IgD-negative memory B cell (primary cell): ENCODE data around the gene PRKCZ. TPM values are rescaled to one million over a fixed set of nuclear protein-coding genes. Genes with fewer than 3 reads are reported as not detected.
A peak's percentile ranks its signal among the peaks of the same experiment; 100 is the strongest.

Source experiments
- H3K27ac Mint-ChIP-seq, 3 donors: one replicate each; pipeline ENCODE4 v1.8.0; 2020 to 2022; ENCODE audit warnings: mild to moderate bottlenecking in 3 of 3, mixed read lengths in 3 of 3, moderate library complexity in 1 of 3
- H3K27me3 Mint-ChIP-seq: one replicate; pipeline ENCODE4 v1.8.0; 2021; ENCODE audit warnings: mixed read lengths
- H3K36me3 Mint-ChIP-seq: one replicate; pipeline ENCODE4 v1.8.0; 2020; ENCODE audit warnings: mild to moderate bottlenecking, mixed read lengths
- H3K4me1 Mint-ChIP-seq, 3 donors: one replicate each; pipeline ENCODE4 v1.8.0; 2020 to 2022; ENCODE audit warnings: mixed read lengths in 3 of 3, mild to moderate bottlenecking in 1 of 3
- H3K4me3 Mint-ChIP-seq, 4 donors: one replicate each; pipeline ENCODE4 v1.8.0; 2020 to 2022; ENCODE audit warnings: mild to moderate bottlenecking in 4 of 4, mixed read lengths in 4 of 4, moderate library complexity in 3 of 4
- H3K9me3 Mint-ChIP-seq, 3 donors: one replicate each; pipeline ENCODE4 v1.8.0; 2020 to 2021; ENCODE audit warnings: mixed read lengths in 3 of 3, mild to moderate bottlenecking in 1 of 3
- polyA plus RNA-seq: library from polyadenylated mRNA; unstranded; fragments of 300-500 nt; fragmentation: Illumina TruSeq; gene quantifications from one replicate; pipeline ENCODE4 v1.2.3, GENCODE V29; 2021

PRKCZ gene
- polyA plus RNA-seq, 1 donor from 2014 or later = 12.0 TPM

DNA sequence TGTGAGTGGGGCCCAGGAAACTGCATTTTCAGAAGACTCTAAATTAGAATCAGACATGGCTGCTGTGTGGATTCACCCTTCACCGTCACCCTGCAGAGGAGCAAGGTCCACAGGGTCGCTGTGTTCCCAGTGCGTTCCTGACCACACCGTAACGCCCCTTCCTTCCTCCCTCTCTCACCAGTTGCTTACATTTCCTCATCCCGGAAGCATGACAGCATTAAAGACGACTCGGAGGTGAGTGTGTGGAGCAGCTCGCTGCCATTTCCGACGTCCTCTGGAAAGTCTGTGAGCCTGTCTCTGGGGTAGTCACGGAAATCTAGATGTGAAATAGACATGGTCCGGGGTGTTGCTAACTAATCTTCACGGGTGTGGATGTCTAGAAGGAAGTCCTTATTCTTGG lies 98.5 kb downstream of the PRKCZ start:
- H3K9me3 Mint-ChIP-seq = no peaks in the 10 kb centered on the region
- H3K4me3 Mint-ChIP-seq = no peak overlapping the region
- H3K27ac Mint-ChIP-seq = peak overlapping the region in 1 of 3 donors; percentile 14
- H3K36me3 Mint-ChIP-seq = peaks cover 3% of the 10 kb centered on the region
- no peaks in the 10 kb centered on the region for H3K27me3 Mint-ChIP-seq
- no peaks in the 10 kb centered on the region for H3K4me1 Mint-ChIP-seq

DNA sequence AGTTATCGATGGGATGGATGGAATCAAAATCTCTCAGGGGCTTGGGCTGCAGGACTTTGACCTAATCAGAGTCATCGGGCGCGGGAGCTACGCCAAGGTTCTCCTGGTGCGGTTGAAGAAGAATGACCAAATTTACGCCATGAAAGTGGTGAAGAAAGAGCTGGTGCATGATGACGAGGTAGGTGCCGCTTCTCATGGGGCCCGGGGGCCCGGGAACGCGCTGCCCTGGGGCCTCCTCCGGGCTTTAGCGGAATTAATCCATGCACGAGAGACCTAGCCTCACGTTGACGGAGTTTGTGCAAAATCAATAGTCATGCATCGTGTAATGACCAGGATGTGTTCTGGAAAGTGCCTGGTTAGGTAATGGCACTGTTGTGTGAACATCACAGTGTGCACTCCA lies 100.6 kb downstream of the PRKCZ start:
- Mint-ChIP-seq H3K9me3 (no peaks in the 10 kb centered on the region), H3K27me3 (no peaks in the 10 kb centered on the region), H3K4me1 (no peaks in the 10 kb centered on the region), H3K36me3 (peaks cover 6% of the 10 kb centered on the region), H3K4me3 (no peak overlapping the region), H3K27ac (peak overlapping the region in 1 of 3 donors; percentile 8)

DNA sequence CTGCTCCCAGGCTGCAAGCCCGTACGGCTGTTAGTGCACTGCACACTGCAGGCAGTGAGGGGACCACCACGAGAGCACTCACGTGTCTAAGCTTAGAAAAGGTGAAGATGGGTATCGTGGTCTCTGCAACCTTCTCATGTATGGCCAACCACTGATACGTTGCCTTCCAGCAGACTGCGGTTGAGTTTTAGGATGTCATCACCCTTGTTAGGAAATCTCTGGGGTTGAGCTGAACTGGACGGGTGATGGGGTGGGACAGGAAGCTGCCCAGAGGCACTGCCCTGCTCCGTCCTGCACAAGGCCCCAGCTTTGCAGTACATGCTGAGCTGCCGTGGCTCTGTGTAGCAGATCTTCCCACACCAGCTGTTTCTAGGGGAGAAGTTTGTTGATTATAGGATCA lies 101.0 kb downstream of the PRKCZ start:
- Mint-ChIP-seq H3K36me3 (peaks cover 6% of the 10 kb centered on the region), H3K27me3 (no peaks in the 10 kb centered on the region), H3K4me1 (no peaks in the 10 kb centered on the region), H3K9me3 (no peaks in the 10 kb centered on the region), H3K4me3 (no peak overlapping the region), H3K27ac (no peak overlapping the region)

DNA sequence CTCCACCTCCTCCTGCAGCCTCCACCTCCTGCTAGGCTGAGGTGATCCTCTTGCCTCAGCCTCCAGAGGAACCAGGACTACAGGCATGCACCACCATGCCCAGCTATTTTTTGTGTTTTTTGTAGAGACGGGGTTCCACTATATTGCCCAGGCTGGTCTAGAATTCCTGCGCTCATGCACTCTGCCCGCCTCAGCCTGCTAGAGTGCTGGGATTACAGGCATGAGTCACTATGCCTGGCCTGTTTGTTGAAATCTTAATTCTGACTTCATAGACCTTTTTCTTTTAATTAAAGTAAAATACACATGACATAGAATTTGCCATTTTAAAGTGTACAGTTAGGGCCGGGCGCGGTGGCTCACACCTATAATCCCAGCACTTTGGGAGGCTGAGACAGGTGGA lies 101.7 kb downstream of the PRKCZ start:
- Mint-ChIP-seq H3K9me3 (no peaks in the 10 kb centered on the region), H3K27ac (no peak overlapping the region), H3K36me3 (peaks cover 6% of the 10 kb centered on the region), H3K4me1 (no peaks in the 10 kb centered on the region), H3K4me3 (peak overlapping the region in 1 of 4 donors; percentile 23), H3K27me3 (no peaks in the 10 kb centered on the region)

DNA sequence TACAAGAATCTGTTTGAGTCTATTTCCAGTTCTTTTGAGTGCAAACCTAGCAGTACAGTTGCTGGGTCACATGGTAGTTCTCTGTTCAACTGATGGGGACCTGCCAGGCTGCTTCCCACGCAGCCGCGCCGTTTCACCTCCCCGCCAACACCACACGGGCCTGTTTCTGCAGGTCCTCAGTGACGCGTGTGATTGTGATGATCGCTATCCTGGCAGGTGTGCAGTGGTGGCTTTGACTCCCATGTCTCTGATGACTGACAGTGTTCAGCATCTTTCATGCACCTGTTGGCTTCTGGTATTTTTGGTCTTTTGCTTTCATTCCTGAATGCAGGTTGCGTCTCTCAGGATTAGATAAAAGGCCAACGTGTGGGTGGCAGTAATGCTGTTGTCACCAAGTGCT lies 102.7 kb downstream of the PRKCZ start:
- H3K4me1 Mint-ChIP-seq = no peaks in the 10 kb centered on the region
- H3K27ac Mint-ChIP-seq = no peak overlapping the region
- H3K4me3 Mint-ChIP-seq = peak overlapping the region in 1 of 4 donors; percentile 78
- H3K27me3 Mint-ChIP-seq = no peaks in the 10 kb centered on the region
- peaks cover 6% of the 10 kb centered on the region for H3K36me3 Mint-ChIP-seq
- H3K9me3 Mint-ChIP-seq = no peaks in the 10 kb centered on the region

DNA sequence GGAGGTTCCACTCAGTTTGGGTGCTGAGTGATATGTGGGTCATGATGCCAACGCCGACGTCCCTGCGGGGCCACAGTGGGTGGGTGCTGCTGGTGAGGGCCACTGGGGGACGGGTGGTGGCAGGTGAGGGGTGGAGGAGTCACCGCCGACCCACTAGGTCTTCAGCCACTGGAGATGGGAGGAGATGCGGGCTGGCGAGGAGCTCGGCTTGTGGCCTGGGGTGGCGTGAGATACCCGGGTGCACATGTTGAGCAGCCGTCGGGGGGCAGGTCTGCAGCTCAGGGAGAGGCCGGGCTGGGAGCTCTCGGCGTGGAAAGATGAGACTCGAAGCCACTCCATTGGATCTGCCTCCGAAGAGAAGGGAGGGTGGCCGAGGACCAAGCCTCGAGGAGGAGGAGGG lies 103.8 kb downstream of the PRKCZ start:
- H3K4me3 Mint-ChIP-seq = no peak overlapping the region
- H3K9me3 Mint-ChIP-seq = no peaks in the 10 kb centered on the region
- H3K27me3 Mint-ChIP-seq = no peaks in the 10 kb centered on the region
- peaks cover 6% of the 10 kb centered on the region for H3K36me3 Mint-ChIP-seq
- H3K27ac Mint-ChIP-seq = peak overlapping the region in 1 of 3 donors; percentile 35
- no peaks in the 10 kb centered on the region for H3K4me1 Mint-ChIP-seq

DNA sequence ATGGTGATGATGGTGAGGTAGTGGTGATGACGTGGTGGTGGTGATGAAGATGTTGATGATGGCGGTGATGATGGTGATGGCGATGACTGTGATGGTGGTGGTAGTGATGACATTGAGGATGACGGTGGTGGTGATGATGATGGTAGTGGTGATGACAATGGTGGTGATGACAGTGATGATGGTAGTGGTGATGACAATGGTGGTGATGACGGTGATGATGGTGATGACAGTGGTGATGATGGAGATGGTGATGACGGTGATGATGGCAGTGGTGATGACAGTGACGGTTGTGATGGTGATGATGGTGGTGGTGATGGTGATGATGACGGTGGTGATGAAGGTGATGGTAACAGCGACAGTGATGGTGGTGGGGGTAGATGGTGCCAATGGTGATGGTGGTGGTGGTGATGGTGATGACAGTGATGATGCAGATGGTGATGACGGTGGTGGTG lies 105.0 kb downstream of the PRKCZ start:
- Mint-ChIP-seq H3K27ac (no peak overlapping the region), H3K4me3 (no peak overlapping the region), H3K9me3 (no peaks in the 10 kb centered on the region), H3K4me1 (no peaks in the 10 kb centered on the region), H3K27me3 (no peaks in the 10 kb centered on the region), H3K36me3 (peaks cover 8% of the 10 kb centered on the region)

DNA sequence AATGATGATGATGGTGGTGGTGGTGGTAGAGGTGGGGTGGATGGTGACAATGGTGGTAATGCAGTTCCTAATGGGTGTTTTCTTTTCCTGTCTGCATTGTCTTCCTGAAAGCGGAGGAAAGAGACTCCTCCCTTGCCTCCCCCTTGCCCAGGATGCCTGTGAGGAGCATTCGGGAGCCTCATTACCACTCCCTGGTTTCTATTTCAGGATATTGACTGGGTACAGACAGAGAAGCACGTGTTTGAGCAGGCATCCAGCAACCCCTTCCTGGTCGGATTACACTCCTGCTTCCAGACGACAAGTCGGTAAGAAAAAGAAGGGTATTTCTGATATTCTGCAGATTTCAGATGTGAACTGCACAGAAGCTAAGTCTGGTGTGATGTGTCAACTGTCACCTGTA lies 105.6 kb downstream of the PRKCZ start:
- Mint-ChIP-seq H3K36me3 (peaks cover 8% of the 10 kb centered on the region), H3K9me3 (no peaks in the 10 kb centered on the region), H3K27ac (no peak overlapping the region), H3K27me3 (no peaks in the 10 kb centered on the region), H3K4me3 (no peak overlapping the region), H3K4me1 (no peaks in the 10 kb centered on the region)

DNA sequence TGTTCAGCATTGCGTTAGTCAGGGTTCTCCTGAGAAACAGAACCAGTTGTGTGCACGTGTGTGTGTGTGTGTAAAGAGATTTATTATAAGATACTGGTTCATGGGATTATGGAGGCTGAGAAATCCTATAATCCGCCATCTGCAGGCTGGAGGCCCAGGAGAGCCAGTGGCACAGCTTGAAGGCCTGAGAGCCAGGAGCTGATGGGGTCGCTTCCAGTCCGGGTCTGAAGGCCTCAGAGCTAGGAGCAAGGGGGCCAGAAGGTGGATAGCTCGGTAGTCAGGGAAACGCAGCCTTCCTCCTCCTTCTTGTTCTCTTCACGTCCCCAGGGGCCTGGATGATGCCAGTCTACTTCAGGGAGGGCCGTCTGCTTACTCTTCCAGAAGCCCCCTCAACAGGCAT lies 106.7 kb downstream of the PRKCZ start:
- no peaks in the 10 kb centered on the region for H3K9me3 Mint-ChIP-seq
- peaks cover 8% of the 10 kb centered on the region for H3K36me3 Mint-ChIP-seq
- H3K4me3 Mint-ChIP-seq = no peak overlapping the region
- no peaks in the 10 kb centered on the region for H3K27me3 Mint-ChIP-seq
- H3K4me1 Mint-ChIP-seq = no peaks in the 10 kb centered on the region
- no peak overlapping the region for H3K27ac Mint-ChIP-seq

DNA sequence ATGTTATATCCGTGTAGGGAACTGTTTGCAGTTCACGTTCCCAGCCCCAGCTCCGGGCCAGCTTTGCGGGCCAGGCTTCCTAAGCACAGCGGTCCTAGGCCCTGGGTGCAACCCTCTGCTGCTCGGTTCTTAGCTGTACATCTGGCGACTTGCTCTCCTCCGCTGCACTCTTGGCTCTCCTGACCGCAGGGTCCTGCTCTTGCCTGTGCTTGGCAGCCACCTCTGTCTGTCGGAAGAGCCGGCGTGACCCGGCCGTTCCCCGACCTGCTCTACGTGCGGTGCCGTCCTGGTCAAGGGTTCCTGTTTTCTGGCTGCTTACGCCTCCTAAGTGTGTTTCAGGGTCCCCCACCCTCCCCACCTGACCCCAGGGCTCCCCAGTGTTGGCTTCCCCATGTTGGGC lies 107.6 kb downstream of the PRKCZ start:
- no peaks in the 10 kb centered on the region for H3K9me3 Mint-ChIP-seq
- no peaks in the 10 kb centered on the region for H3K27me3 Mint-ChIP-seq
- H3K36me3 Mint-ChIP-seq = peaks cover 9% of the 10 kb centered on the region
- H3K4me1 Mint-ChIP-seq = peaks cover 0 to 1% (median 0%) of the 10 kb centered on the region in 3 donors
- no peak overlapping the region for H3K4me3 Mint-ChIP-seq
- H3K27ac Mint-ChIP-seq = no peak overlapping the region

DNA sequence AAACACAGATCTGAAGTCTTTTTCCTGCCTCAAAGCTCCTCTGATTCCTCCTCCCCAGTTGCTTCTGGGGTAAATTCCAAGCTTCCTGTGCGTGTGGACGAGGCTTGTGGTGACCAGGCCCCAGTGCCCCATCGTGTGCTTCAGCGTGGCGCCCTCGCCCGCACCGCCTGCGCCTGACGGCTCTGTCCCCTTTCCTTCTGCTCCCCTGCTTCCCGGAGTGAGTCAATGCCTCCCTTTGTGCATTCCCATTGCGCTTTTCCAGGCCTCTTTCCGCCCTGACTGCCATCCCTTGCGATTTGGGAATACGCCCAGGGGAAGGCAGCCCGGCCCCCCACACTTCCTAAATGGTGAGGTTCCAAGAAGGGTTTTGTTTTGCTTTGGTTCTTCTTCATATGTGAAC lies 108.1 kb downstream of the PRKCZ start:
- no peaks in the 10 kb centered on the region for H3K9me3 Mint-ChIP-seq
- H3K4me1 Mint-ChIP-seq = peaks cover 0 to 3% (median 0%) of the 10 kb centered on the region in 3 donors
- H3K36me3 Mint-ChIP-seq = peaks cover 13% of the 10 kb centered on the region
- no peaks in the 10 kb centered on the region for H3K27me3 Mint-ChIP-seq
- no peak overlapping the region for H3K27ac Mint-ChIP-seq
- H3K4me3 Mint-ChIP-seq = no peak overlapping the region

DNA sequence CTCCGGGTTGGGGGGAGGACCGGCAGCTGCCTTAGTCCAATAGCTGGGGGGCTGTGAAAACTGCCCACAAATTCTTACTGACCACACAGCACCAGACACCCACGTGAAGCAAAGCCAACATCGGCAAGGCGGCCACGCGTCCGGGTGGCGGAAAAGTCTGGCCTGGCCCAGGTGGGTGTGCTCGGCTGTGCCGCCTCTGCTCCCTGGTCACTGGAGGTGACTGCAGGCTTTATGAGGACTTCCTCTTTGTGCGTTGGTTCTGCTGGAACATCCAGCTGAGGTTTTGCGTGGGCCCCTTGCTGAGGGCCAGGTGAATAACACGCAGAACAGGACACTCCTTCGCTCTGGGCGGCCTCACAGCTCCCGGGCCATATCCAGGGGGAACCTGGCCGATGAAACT lies 108.9 kb downstream of the PRKCZ start:
- Mint-ChIP-seq H3K27me3 (no peaks in the 10 kb centered on the region), H3K9me3 (no peaks in the 10 kb centered on the region), H3K27ac (no peak overlapping the region), H3K4me1 (peaks cover 0 to 3% (median 0%) of the 10 kb centered on the region in 3 donors), H3K36me3 (peaks cover 13% of the 10 kb centered on the region), H3K4me3 (no peak overlapping the region)

DNA sequence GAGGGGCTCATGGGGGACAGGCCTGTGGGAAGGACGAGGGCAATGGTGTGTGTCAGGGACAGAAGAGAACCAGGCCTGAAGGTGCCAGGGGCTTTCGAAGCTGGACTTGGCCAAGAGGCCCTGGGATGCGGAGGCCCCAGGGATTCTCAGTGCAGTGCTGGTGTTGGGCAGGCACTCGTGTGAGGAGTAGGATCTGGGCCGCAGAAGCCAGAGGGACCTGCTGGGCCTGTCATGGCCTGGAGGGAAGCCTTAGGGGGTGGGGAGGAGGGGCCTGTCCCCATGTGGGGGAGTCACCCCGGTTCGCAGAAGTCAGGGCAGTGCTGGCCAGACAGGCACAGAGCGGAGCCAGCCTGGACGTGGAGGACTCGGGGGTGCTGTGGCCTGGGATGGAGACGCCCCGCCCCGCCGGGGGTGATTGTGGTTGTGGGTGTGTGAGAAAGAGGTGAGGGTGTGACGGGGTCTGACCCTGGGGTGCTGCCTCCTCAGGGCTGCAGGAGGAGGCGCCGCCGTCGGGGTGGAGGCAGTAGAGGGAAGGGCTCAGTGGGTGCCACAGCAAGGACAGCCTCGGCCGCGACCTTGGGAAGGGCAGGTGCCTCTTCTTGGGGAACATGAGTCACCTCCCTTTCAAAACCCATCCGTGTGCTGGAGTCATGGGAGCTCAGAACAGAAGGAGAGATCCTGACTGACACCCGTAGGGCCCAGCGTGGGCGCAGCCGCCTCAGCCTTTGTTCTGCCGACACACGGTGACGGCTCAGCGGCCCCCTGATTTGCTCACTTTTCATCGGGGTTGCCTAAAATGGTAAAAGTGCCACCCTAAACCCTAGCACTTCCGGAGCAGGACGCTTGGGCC lies 110.5 kb downstream of the PRKCZ start:
- no peaks in the 10 kb centered on the region for H3K27me3 Mint-ChIP-seq
- no peak overlapping the region for H3K27ac Mint-ChIP-seq
- no peaks in the 10 kb centered on the region for H3K9me3 Mint-ChIP-seq
- peaks cover 0 to 3% (median 0%) of the 10 kb centered on the region in 3 donors for H3K4me1 Mint-ChIP-seq
- H3K36me3 Mint-ChIP-seq = peaks cover 14% of the 10 kb centered on the region
- peak overlapping the region in 1 of 4 donors; percentile 28 for H3K4me3 Mint-ChIP-seq

DNA sequence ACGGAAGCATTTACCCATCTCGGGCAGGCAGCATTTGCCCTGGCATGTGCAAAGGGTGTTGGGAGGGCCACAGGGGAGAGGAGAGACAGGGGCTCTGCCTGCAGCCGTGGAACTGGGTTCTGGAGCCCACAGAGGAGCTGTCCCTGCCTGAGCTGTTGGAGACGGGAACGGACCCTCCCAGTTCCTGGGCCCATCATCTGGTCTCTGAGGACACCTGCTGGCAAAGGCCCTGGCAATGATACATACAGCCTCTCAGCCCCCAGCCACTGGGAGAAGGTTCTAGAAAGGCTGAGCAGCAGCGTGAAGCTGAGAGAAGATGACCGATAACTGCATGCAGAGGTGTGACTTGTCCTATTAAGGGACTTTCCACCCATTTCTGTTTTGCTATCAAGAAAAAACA lies 113.0 kb downstream of the PRKCZ start:
- Mint-ChIP-seq H3K27ac (no peak overlapping the region), H3K9me3 (no peaks in the 10 kb centered on the region), H3K4me3 (no peak overlapping the region), H3K4me1 (peaks cover 0 to 3% (median 0%) of the 10 kb centered on the region in 3 donors), H3K27me3 (no peaks in the 10 kb centered on the region), H3K36me3 (peaks cover 19% of the 10 kb centered on the region)

DNA sequence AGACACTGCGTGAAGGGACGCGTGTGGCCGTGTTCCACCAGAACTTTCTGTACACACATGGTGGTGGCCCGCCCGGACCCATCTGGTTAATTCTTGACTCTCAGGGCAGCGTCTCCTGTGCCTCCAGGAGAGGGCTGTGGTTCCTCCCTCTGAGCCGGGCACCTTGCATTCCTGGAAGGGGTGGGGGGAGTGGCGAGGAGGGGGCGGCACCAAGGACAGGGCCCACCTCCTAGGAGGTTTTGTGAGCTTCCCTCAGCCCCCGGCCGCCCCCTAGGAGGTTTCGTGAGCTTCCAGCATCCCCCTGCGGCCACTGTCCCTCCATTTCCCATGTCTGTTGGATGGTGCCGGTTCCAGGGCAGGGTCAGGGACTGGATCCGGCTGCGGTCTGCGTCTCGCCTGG lies 115.4 kb downstream of the PRKCZ start:
- H3K4me3 Mint-ChIP-seq = no peak overlapping the region
- no peaks in the 10 kb centered on the region for H3K27me3 Mint-ChIP-seq
- H3K4me1 Mint-ChIP-seq = peaks cover 0 to 3% (median 0%) of the 10 kb centered on the region in 3 donors
- peaks cover 17% of the 10 kb centered on the region for H3K36me3 Mint-ChIP-seq
- no peak overlapping the region for H3K27ac Mint-ChIP-seq
- H3K9me3 Mint-ChIP-seq = no peaks in the 10 kb centered on the region

DNA sequence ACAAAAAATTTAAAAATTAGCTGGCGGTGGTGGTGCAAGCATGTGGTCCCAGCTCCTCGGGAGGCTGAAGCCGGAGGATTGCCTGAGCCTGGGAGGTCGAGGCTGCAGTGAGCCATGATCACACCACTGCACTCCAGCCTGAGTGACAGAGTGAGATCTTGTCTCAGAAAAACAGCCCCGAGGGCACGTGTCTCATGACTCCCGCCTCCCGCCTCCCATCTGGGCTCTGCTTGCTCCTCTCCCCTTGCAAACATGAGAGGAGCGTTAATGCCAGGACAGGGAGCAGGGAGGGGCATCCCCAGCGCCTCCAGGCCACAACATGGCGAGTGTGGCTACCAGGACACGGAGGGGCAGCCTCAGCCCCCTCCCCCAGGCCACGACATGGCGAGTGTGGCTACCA lies 116.0 kb downstream of the PRKCZ start:
- peaks cover 20% of the 10 kb centered on the region for H3K36me3 Mint-ChIP-seq
- no peak overlapping the region for H3K4me3 Mint-ChIP-seq
- no peaks in the 10 kb centered on the region for H3K27me3 Mint-ChIP-seq
- H3K27ac Mint-ChIP-seq = no peak overlapping the region
- H3K4me1 Mint-ChIP-seq = peaks cover 0 to 3% (median 0%) of the 10 kb centered on the region in 3 donors
- no peaks in the 10 kb centered on the region for H3K9me3 Mint-ChIP-seq
